SK-N-SH (cell line): Measurements from ENCODE around the gene TCF12. TPM values are rescaled to one million over a fixed set of nuclear protein-coding genes. Genes with fewer than 3 reads are reported as not detected.

Experiments
- CTCF ChIA-PET: fragments of 300-600, 350-600 bp; formaldehyde crosslinking; extraction: SDS; loops from one replicate; lab custom pipeline; 2021; lab: Yijun Ruan, JAX
- POLR2A ChIA-PET: fragments of 350-600 bp; sonication (Branson Sonifier 250); formaldehyde crosslinking; extraction: SDS; loops from one replicate; lab custom pipeline; 2020; ENCODE audit warnings: antibody characterized with exemption, inconsistent platforms; lab: Yijun Ruan, JAX
- DNase-seq: peaks from one replicate; pipeline ENCODE4 v3.0.0; 2012
- H2AFZ ChIP-seq: fragments of 200-600 bp; sonication (generic); 2 replicates; pipeline ENCODE4 v1.8.1; 2016; ENCODE audit warnings: antibody characterized with exemption, mild to moderate bottlenecking, low read depth
- H3F3A ChIP-seq: fragments of 200-600 bp; sonication (generic); replicated peaks from 2 replicates; pipeline ENCODE3; 2016; ENCODE audit warnings: antibody characterized with exemption, mild to moderate bottlenecking; ENCODE audit not compliant: insufficient read depth
- H3K27ac ChIP-seq, 2 experiments: fragments of 200-500 bp in 1 of 2; fragments of 200-600 bp in 1 of 2; sonication (Bioruptor generic) in 1 of 2; sonication (generic), shearing (Covaris generic) in 1 of 2; 2 replicates each; pipeline versions ENCODE4 v1.5.1 to v1.6.1; 2014 to 2016; ENCODE audit warnings: low read depth in 2 of 2, inconsistent platforms in 1 of 2, low read length in 1 of 2, mild to moderate bottlenecking in 1 of 2, mixed read lengths in 1 of 2
- H3K27me3 ChIP-seq: fragments of 200-600 bp; sonication (generic), shearing (Covaris generic); 2 replicates; pipeline ENCODE4 v1.6.1; 2016; ENCODE audit warnings: mixed run types; ENCODE audit not compliant: insufficient read depth
- H3K36me3 ChIP-seq, 2 experiments: fragments of 200-500 bp in 1 of 2; fragments of 200-600 bp in 1 of 2; sonication (Bioruptor generic) in 1 of 2; sonication (generic) in 1 of 2; replicated peaks in 1 of 2; 2 replicates each; pipeline versions ENCODE3 to v1.5.1; 2014 to 2016; ENCODE audit warnings: low read length in 1 of 2, mild to moderate bottlenecking in 1 of 2; ENCODE audit not compliant: insufficient read depth in 2 of 2, control insufficient read depth in 1 of 2
- H3K4me1 ChIP-seq, 2 experiments: fragments of 200-500 bp in 1 of 2; fragments of 200-600 bp in 1 of 2; sonication (Bioruptor generic) in 1 of 2; sonication (generic), shearing (Covaris generic) in 1 of 2; 2 replicates each; pipeline versions ENCODE4 v1.5.1 to v1.6.1; 2014 to 2016; ENCODE audit warnings: low read depth in 1 of 2, low read length in 1 of 2, mixed run types in 1 of 2; ENCODE audit not compliant: insufficient read depth in 2 of 2, control insufficient read depth in 1 of 2
- H3K4me2 ChIP-seq: fragments of 200-600 bp; sonication (generic), shearing (Covaris generic); 2 replicates; pipeline ENCODE4 v1.6.1; 2017; ENCODE audit warnings: mixed run types
- H3K4me3 ChIP-seq, 2 experiments: fragments of 200-500 bp in 1 of 2; fragments of 200-600 bp in 1 of 2; sonication (Bioruptor generic) in 1 of 2; sonication (generic), shearing (Covaris generic) in 1 of 2; 2 replicates each; pipeline versions ENCODE4 v1.5.1 to v1.8.1; 2014 to 2016; ENCODE audit warnings: low read depth in 2 of 2, inconsistent platforms in 1 of 2, low read length in 1 of 2, mild to moderate bottlenecking in 1 of 2, mixed read lengths in 1 of 2, moderate library complexity in 1 of 2
- H3K79me2 ChIP-seq: fragments of 200-600 bp; sonication (generic); 2 replicates; pipeline ENCODE4 v1.8.1; 2017; ENCODE audit warnings: mild to moderate bottlenecking; ENCODE audit not compliant: insufficient read depth
- H3K9ac ChIP-seq: fragments of 200-600 bp; sonication (generic); 2 replicates; pipeline ENCODE4 v1.6.1; 2017; ENCODE audit warnings: mixed run types
- H3K9me2 ChIP-seq: fragments of 200-600 bp; sonication (generic); 2 replicates; pipeline ENCODE4 v1.6.1; 2017; ENCODE audit warnings: mixed run types
- H3K9me3 ChIP-seq: fragments of 200-600 bp; sonication (generic); 2 replicates; pipeline ENCODE4 v1.6.1; 2017; ENCODE audit warnings: mixed run types, mild to moderate bottlenecking, moderate library complexity
- H4K20me1 ChIP-seq: fragments of 200-600 bp; sonication (generic); 2 replicates; pipeline ENCODE4 v1.6.1; 2017; ENCODE audit warnings: mild to moderate bottlenecking, mixed run types; ENCODE audit not compliant: insufficient read depth
- EZH2phosphoT487 ChIP-seq: fragments of 200-600 bp; sonication (generic); IDR thresholded peaks from 2 replicates; pipeline ENCODE4 v1.6.1; 2017; ENCODE audit warnings: low read depth, mixed run types, mild to moderate bottlenecking, antibody characterized with exemption, moderate library complexity, borderline replicate concordance
- FOSL2 ChIP-seq: IDR thresholded peaks from 2 replicates; pipeline ENCODE4 v1.4.0; 2012; ENCODE audit warnings: low read depth, mild to moderate bottlenecking, moderate library complexity, borderline replicate concordance
- JUND ChIP-seq: IDR thresholded peaks from 2 replicates; pipeline ENCODE4 v1.4.0; 2012
- MXI1 ChIP-seq: IDR thresholded peaks from 2 replicates; pipeline ENCODE4 v1.6.1; 2012; ENCODE audit warnings: mild to moderate bottlenecking, low read depth, low read length, improper control_type of control experiment
- NRF1 ChIP-seq: IDR thresholded peaks from 2 replicates; pipeline ENCODE4 v1.6.1; 2012; ENCODE audit warnings: low read depth, mild to moderate bottlenecking, low read length
- RCOR1 ChIP-seq: fragments of 150-350 bp; IDR thresholded peaks from 2 replicates; pipeline ENCODE4 v1.6.1; 2017; ENCODE audit warnings: antibody characterized with exemption, low read length
- RFX5 ChIP-seq: IDR thresholded peaks from 2 replicates; pipeline ENCODE4 v1.6.1; 2012; ENCODE audit warnings: mild to moderate bottlenecking, improper control_type of control experiment, low read length
- SIN3A ChIP-seq: IDR thresholded peaks from 2 replicates; pipeline ENCODE4 v1.6.1; 2012; ENCODE audit warnings: low read depth, mild to moderate bottlenecking, low read length, moderate library complexity, borderline replicate concordance
- SMC3 ChIP-seq: IDR thresholded peaks from 2 replicates; pipeline ENCODE4 v1.6.1; 2012; ENCODE audit warnings: low read depth, low read length, improper control_type of control experiment
- TEAD4 ChIP-seq: IDR thresholded peaks from 2 replicates; pipeline ENCODE4 v1.4.0; 2012; ENCODE audit warnings: mild to moderate bottlenecking, borderline replicate concordance; ENCODE audit not compliant: insufficient read depth
- WGBS: methylation state at CpG from one replicate; pipeline ENCODE4 v1.1.6; 2017; ENCODE audit warnings: low lambda C conversion rate; 5-methylcytosine and 5-hydroxymethylcytosine counted together
- polyA plus RNA-seq, 3 experiments: library from polyadenylated mRNA; depleted of rRNA; stranded (reverse); fragments of >200 nt; gene quantifications; 2 replicates each; pipeline ENCODE4 v1.2.3, GENCODE V29; 2012
- TF ChIP-seq, protein P1 (sequence below): IDR thresholded peaks from 2 replicates; pipeline ENCODE4; 2012
- TF ChIP-seq, protein P2 (sequence below): IDR thresholded peaks from 2 replicates; pipeline ENCODE4 v1.4.0; 2012; ENCODE audit warnings: low read depth
- TF ChIP-seq, protein P3 (sequence below): IDR thresholded peaks from 2 replicates; pipeline ENCODE4 v1.4.0; 2012; ENCODE audit warnings: low read depth, borderline replicate concordance
- TF ChIP-seq, protein P4 (sequence below): IDR thresholded peaks from 2 replicates; pipeline ENCODE4 v1.6.1; 2012; ENCODE audit warnings: mild to moderate bottlenecking, low read depth, low read length, moderate library complexity
- TF ChIP-seq, protein P5 (sequence below): IDR thresholded peaks from 2 replicates; pipeline ENCODE4 v1.4.0; 2012; ENCODE audit warnings: low read depth, borderline replicate concordance

The TCF12 gene
- polyA plus RNA-seq, 1 of the 3 experiments (the other 2 are of a cell fraction), result 49.6 TPM

DNA sequence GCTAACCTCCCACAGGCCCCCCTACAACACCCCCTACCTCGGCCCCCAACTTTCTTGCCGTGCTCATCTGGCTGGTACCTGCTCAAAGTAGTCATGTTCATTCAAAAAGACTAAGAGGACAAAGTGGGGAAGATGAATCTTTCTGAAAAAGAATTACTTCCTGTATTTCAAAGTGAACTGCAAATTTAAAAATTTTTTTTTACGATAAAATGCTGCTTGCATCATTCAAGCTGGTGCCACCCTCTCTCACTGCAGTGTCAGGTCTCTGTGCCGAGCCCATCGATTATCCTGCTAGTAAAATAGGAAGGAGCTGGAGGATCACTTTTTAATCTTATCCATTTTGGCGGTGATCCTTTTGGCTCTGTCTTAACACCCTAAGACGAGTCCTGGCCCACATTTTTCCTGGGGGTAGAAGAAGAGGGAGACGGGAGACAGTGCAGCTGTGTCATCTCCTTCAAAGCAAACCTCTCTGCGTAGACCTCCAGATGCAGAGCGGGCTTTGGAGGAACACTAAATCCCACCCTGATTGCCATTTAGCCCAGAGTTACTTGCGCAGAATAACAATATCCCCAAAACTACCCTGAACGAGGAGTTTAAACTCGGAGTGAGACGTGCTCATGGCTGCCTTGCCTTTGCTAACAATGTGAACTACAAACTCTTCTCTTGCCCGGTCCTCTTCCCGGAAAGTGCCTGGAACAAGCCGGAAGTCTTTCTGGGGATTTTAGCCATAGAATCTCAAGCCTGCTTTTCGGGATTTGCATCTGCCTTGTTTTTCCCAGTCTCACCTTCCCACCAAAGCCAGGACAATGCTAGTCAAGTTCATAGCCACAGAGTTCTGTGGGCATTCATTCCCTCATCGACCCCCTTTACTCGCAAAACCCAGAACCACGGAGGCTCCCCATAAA is 391.7 kb downstream of the TCF12 start:
- TF ChIP-seq SIN3A, result no peak
- TF ChIP-seq, protein P1, sequence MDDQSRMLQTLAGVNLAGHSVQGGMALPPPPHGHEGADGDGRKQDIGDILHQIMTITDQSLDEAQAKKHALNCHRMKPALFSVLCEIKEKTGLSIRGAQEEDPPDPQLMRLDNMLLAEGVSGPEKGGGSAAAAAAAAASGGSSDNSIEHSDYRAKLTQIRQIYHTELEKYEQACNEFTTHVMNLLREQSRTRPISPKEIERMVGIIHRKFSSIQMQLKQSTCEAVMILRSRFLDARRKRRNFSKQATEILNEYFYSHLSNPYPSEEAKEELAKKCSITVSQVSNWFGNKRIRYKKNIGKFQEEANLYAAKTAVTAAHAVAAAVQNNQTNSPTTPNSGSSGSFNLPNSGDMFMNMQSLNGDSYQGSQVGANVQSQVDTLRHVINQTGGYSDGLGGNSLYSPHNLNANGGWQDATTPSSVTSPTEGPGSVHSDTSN, result no peak
- TF ChIP-seq, protein P2, sequence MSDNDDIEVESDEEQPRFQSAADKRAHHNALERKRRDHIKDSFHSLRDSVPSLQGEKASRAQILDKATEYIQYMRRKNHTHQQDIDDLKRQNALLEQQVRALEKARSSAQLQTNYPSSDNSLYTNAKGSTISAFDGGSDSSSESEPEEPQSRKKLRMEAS, result no peak
- TF ChIP-seq FOSL2, result no peak
- TF ChIP-seq, protein P3, sequence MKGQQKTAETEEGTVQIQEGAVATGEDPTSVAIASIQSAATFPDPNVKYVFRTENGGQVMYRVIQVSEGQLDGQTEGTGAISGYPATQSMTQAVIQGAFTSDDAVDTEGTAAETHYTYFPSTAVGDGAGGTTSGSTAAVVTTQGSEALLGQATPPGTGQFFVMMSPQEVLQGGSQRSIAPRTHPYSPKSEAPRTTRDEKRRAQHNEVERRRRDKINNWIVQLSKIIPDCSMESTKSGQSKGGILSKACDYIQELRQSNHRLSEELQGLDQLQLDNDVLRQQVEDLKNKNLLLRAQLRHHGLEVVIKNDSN, result no peak
- TF ChIP-seq RCOR1, result no peak
- TF ChIP-seq EZH2phosphoT487, result no peak
- TF ChIP-seq TEAD4, result no peak
- no peak for TF ChIP-seq JUND
- TF ChIP-seq, protein P4, sequence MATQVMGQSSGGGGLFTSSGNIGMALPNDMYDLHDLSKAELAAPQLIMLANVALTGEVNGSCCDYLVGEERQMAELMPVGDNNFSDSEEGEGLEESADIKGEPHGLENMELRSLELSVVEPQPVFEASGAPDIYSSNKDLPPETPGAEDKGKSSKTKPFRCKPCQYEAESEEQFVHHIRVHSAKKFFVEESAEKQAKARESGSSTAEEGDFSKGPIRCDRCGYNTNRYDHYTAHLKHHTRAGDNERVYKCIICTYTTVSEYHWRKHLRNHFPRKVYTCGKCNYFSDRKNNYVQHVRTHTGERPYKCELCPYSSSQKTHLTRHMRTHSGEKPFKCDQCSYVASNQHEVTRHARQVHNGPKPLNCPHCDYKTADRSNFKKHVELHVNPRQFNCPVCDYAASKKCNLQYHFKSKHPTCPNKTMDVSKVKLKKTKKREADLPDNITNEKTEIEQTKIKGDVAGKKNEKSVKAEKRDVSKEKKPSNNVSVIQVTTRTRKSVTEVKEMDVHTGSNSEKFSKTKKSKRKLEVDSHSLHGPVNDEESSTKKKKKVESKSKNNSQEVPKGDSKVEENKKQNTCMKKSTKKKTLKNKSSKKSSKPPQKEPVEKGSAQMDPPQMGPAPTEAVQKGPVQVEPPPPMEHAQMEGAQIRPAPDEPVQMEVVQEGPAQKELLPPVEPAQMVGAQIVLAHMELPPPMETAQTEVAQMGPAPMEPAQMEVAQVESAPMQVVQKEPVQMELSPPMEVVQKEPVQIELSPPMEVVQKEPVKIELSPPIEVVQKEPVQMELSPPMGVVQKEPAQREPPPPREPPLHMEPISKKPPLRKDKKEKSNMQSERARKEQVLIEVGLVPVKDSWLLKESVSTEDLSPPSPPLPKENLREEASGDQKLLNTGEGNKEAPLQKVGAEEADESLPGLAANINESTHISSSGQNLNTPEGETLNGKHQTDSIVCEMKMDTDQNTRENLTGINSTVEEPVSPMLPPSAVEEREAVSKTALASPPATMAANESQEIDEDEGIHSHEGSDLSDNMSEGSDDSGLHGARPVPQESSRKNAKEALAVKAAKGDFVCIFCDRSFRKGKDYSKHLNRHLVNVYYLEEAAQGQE, result no peak
- TF ChIP-seq MXI1, result no peak
- TF ChIP-seq RFX5, result no peak
- TF ChIP-seq, protein P5, sequence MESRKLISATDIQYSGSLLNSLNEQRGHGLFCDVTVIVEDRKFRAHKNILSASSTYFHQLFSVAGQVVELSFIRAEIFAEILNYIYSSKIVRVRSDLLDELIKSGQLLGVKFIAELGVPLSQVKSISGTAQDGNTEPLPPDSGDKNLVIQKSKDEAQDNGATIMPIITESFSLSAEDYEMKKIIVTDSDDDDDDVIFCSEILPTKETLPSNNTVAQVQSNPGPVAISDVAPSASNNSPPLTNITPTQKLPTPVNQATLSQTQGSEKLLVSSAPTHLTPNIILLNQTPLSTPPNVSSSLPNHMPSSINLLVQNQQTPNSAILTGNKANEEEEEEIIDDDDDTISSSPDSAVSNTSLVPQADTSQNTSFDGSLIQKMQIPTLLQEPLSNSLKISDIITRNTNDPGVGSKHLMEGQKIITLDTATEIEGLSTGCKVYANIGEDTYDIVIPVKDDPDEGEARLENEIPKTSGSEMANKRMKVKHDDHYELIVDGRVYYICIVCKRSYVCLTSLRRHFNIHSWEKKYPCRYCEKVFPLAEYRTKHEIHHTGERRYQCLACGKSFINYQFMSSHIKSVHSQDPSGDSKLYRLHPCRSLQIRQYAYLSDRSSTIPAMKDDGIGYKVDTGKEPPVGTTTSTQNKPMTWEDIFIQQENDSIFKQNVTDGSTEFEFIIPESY, result no peak
- TF ChIP-seq SMC3, result no peak
- no peak for TF ChIP-seq NRF1
- POLR2A ChIA-PET, result interaction anchor here (0.6 to 0.7 kb wide), 2 partner anchors 151 to 817 kb away, joined by 4 to 5 read pairs; no protein-coding TSS in a partner anchor
- H4K20me1 ChIP-seq, result no peaks in the 10 kb centered on the region

More for the DNA sequence above, 391.7 kb downstream of the TCF12 start:
- no peaks in the 10 kb centered on the region for H3F3A ChIP-seq
- H3K36me3 ChIP-seq, result no peaks in the 10 kb centered on the region
- H3K4me1 ChIP-seq, result peaks cover 0 to 2% of the 10 kb centered on the region in 2 experiments; a peak in 2 of 4 replicates
- no peaks in the 10 kb centered on the region for H3K27me3 ChIP-seq
- H3K4me3 ChIP-seq, result no peak overlapping the region
- WGBS, result 93% methylated on average over 20 of the region's 21 CpGs
- H3K9ac ChIP-seq, result no peak overlapping the region
- H3K4me2 ChIP-seq, result no peak overlapping the region
- CTCF ChIA-PET, result interaction anchor here (1.4 to 2.6 kb wide), 2 partner anchors 94 to 164 kb away, joined by 4 to 12 read pairs; no protein-coding TSS in a partner anchor
- DNase-seq, result no peak
- no peaks in the 10 kb centered on the region for H3K9me3 ChIP-seq
- no peaks in the 10 kb centered on the region for H3K9me2 ChIP-seq
- no peaks in the 10 kb centered on the region for H3K79me2 ChIP-seq
- H2AFZ ChIP-seq, result no peak overlapping the region
- H3K27ac ChIP-seq, result no peak overlapping the region
